ENCODE results near the gene SLC9A5.

The SLC9A5 gene

GRCh38 chr16:67283039-67283825 lies 34.5 kb downstream of the SLC9A5 start:
- DNase-seq = no peak

GRCh38 chr16:67283826-67284555 lies 35.2 kb downstream of the SLC9A5 start:
- DNase-seq = no peak

GRCh38 chr16:67284699-67285646 lies 36.2 kb downstream of the SLC9A5 start:
- no peak for DNase-seq

GRCh38 chr16:67286441-67287235 lies 37.9 kb downstream of the SLC9A5 start:
- no peak for DNase-seq

GRCh38 chr16:67287960-67288359 lies 39.2 kb downstream of the SLC9A5 start:
- DNase-seq = no peak

GRCh38 chr16:67291461-67291860 lies 42.7 kb downstream of the SLC9A5 start:
- no peak for DNase-seq

- no peak for DNase-seq
Observed at GRCh38 chr16:67294171-67294757, 45.5 kb downstream of the SLC9A5 start.

GRCh38 chr16:67294938-67295361 lies 46.2 kb downstream of the SLC9A5 start:
- DNase-seq = no peak

- no peak for DNase-seq
Observed at GRCh38 chr16:67296420-67296819, 47.6 kb downstream of the SLC9A5 start.

- DNase-seq = no peak
Observed at GRCh38 chr16:67298277-67298676, 49.5 kb downstream of the SLC9A5 start.

- no peak for DNase-seq
Observed at GRCh38 chr16:67299269-67299668, 50.5 kb downstream of the SLC9A5 start.

GRCh38 chr16:67301080-67301782 lies 52.5 kb downstream of the SLC9A5 start:
- DNase-seq = no peak

- no peak for DNase-seq
Observed at GRCh38 chr16:67302076-67302475, 53.3 kb downstream of the SLC9A5 start.

- DNase-seq = peak; percentile 25
Observed at GRCh38 chr16:67302970-67303369, 54.2 kb downstream of the SLC9A5 start.

- no peak for DNase-seq
Observed at GRCh38 chr16:67304020-67304419, 55.2 kb downstream of the SLC9A5 start.

GRCh38 chr16:67305216-67306071 lies 56.7 kb downstream of the SLC9A5 start:
- DNase-seq = no peak

- no peak for DNase-seq
Observed at GRCh38 chr16:67310561-67310960, 61.8 kb downstream of the SLC9A5 start.

GRCh38 chr16:67311607-67312488 lies 63.1 kb downstream of the SLC9A5 start:
- peak; percentile 22 for DNase-seq

GRCh38 chr16:67312719-67313118 lies 63.9 kb downstream of the SLC9A5 start:
- peak; percentile 34 for DNase-seq
